ENCODE results near the gene ZYX.

DNA sequence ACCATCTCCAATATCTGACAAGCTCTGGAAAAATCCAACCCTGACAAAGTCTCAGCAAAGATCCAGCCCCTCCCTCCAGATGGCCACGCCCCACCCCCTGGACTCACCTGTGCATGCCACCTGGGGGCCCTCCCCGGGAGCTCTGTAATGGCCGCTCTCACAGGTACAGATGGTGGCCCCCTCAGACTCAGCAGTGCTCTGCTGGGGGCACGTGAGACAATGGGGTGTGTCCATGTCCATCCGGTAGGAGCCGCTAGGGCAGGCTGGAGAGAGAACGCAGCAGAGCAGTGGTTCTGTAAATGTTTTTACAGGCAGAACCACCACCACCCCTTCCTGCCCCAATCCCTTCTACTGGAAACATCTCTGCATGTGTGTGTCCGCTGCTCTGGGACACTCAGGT lies 18.0 kb downstream of the ZYX start:
- no peak for TF ChIP-seq CTCF (IDR thresholded peaks at IDR 0.05; ENCODE audit: poor library complexity, severe bottlenecking)
- no peak for TF ChIP-seq SMC3 (conservative IDR thresholded peaks at IDR 0.05; ENCODE audit: poor library complexity)
- no peak for TF ChIP-seq TAF1 (IDR thresholded peaks at IDR 0.05; ENCODE audit: low read depth)
- TF ChIP-seq EP300 (conservative IDR thresholded peaks at IDR 0.05; ENCODE audit: poor library complexity, severe bottlenecking) = no peak
- no peak for TF ChIP-seq EZH2 (IDR thresholded peaks at IDR 0.05; ENCODE audit: borderline replicate concordance, insufficient read depth, low read length, poor library complexity, severe bottlenecking)
- no peak for TF ChIP-seq POLR2AphosphoS5 (IDR thresholded peaks at IDR 0.05)
- TF ChIP-seq, protein P1, sequence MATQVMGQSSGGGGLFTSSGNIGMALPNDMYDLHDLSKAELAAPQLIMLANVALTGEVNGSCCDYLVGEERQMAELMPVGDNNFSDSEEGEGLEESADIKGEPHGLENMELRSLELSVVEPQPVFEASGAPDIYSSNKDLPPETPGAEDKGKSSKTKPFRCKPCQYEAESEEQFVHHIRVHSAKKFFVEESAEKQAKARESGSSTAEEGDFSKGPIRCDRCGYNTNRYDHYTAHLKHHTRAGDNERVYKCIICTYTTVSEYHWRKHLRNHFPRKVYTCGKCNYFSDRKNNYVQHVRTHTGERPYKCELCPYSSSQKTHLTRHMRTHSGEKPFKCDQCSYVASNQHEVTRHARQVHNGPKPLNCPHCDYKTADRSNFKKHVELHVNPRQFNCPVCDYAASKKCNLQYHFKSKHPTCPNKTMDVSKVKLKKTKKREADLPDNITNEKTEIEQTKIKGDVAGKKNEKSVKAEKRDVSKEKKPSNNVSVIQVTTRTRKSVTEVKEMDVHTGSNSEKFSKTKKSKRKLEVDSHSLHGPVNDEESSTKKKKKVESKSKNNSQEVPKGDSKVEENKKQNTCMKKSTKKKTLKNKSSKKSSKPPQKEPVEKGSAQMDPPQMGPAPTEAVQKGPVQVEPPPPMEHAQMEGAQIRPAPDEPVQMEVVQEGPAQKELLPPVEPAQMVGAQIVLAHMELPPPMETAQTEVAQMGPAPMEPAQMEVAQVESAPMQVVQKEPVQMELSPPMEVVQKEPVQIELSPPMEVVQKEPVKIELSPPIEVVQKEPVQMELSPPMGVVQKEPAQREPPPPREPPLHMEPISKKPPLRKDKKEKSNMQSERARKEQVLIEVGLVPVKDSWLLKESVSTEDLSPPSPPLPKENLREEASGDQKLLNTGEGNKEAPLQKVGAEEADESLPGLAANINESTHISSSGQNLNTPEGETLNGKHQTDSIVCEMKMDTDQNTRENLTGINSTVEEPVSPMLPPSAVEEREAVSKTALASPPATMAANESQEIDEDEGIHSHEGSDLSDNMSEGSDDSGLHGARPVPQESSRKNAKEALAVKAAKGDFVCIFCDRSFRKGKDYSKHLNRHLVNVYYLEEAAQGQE (IDR thresholded peaks at IDR 0.05; ENCODE audit: borderline replicate concordance) = no peak
- no peak for TF ChIP-seq RAD21 (conservative IDR thresholded peaks at IDR 0.05)
